A549 (cell line): Measurements from ENCODE around the gene ZNF219. TPM values are rescaled to one million over a fixed set of nuclear protein-coding genes. Genes with fewer than 3 reads are reported as not detected.

Source experiments
- ATAC-seq, 2 experiments: fragments of 200-7000 bp in 1 of 2; fragments of >200 bp in 1 of 2; cut with Nextera tagmentation in 1 of 2; cut with Tn5 transposase in 1 of 2; 3 replicates each; pipeline versions ENCODE4 v1.8.0 to v1.9.1; 2018 to 2020; ENCODE audit warnings: mild to moderate bottlenecking in 1 of 2, moderate library complexity in 1 of 2
- CTCF ChIA-PET: fragments of 300-600 bp; sonication (Branson Sonifier 250); formaldehyde crosslinking; extraction: SDS; loops from one replicate; lab custom pipeline; 2021; ENCODE audit warnings: antibody characterized with exemption, inconsistent platforms; lab: Yijun Ruan, JAX
- POLR2A ChIA-PET: fragments of 350-600 bp; formaldehyde crosslinking; extraction: SDS; loops from one replicate; lab custom pipeline; 2021; ENCODE audit warnings: antibody characterized with exemption, inconsistent platforms; lab: Yijun Ruan, JAX
- DNase-seq, 2 experiments: peaks; one replicate each; pipeline versions ENCODE4 v3.0.0 to v3.0.0-alpha.2; 2011 to 2016; ENCODE audit warnings: low read depth in 1 of 2, low spot score in 1 of 2
- FAIRE-seq: peaks from 2 replicates; lab custom pipeline; 2011; peaks lifted over from hg19 to GRCh38; lab: Jason Lieb, UNC
- H3K27ac ChIP-seq, 2 experiments: fragments of >200 bp; sonication (Bioruptor Twin); formaldehyde crosslinking; 3 replicates each; pipeline ENCODE4 v1.5.1; 2016 to 2017
- H3K4me1 ChIP-seq: fragments of >200 bp; sonication (Bioruptor Twin); formaldehyde crosslinking; 3 replicates; pipeline ENCODE4 v1.6.1; 2016
- H3K4me2 ChIP-seq: fragments of >200 bp; sonication (Bioruptor Twin); formaldehyde crosslinking; 3 replicates; pipeline ENCODE4 v1.6.1; 2016
- H3K4me3 ChIP-seq: fragments of >200 bp; sonication (Bioruptor Twin); formaldehyde crosslinking; 3 replicates; pipeline ENCODE4 v1.5.1; 2016
- H3K9me3 ChIP-seq: fragments of >200 bp; sonication (Bioruptor Twin); formaldehyde crosslinking; 3 replicates; pipeline ENCODE4 v1.6.1; 2016
- BHLHE40 ChIP-seq: IDR thresholded peaks from 2 replicates; pipeline ENCODE4 v1.6.1; 2012; ENCODE audit warnings: low read depth, low read length, inconsistent platforms
- CEBPB ChIP-seq, 2 experiments: fragments of >200 bp in 1 of 2; sonication (Bioruptor Twin) in 1 of 2; formaldehyde crosslinking in 1 of 2; IDR thresholded peaks; 2 replicates each; pipeline ENCODE4 v1.6.1; 2012 to 2016
- CHD4 ChIP-seq: fragments of 200-600 bp; sonication (generic); IDR thresholded peaks from 2 replicates; pipeline ENCODE4 v1.6.1; 2016; ENCODE audit warnings: antibody characterized with exemption, mild to moderate bottlenecking, borderline replicate concordance
- EHMT2 ChIP-seq: fragments of 200-600 bp; sonication (generic); IDR thresholded peaks from 2 replicates; pipeline ENCODE4 v1.6.1; 2016; ENCODE audit warnings: antibody characterized with exemption, low read depth, mild to moderate bottlenecking, moderate library complexity
- EP300 ChIP-seq, 2 experiments: fragments of >200 bp; sonication (Bioruptor Twin); formaldehyde crosslinking; IDR thresholded peaks; 2 replicates in 1 of 2; 3 replicates in 1 of 2; pipeline ENCODE4 v1.6.1; 2016 to 2017
- FOSL2 ChIP-seq, 2 experiments: fragments of 450-650 bp in 1 of 2; fragments of >200 bp in 1 of 2; sonication (Bioruptor Twin) in 1 of 2; formaldehyde crosslinking; IDR thresholded peaks; 2 replicates each; pipeline versions ENCODE4 v1.5.0 to v1.6.1; 2016 to 2020; ENCODE audit warnings: mild to moderate bottlenecking in 1 of 2, moderate library complexity in 1 of 2
- GATA3 ChIP-seq: IDR thresholded peaks from 2 replicates; pipeline ENCODE4 v1.6.1; 2012; ENCODE audit warnings: borderline replicate concordance
- HDAC2 ChIP-seq: fragments of 200-600 bp; sonication (generic); IDR thresholded peaks from 2 replicates; pipeline ENCODE4 v1.6.1; 2016
- HOXA7 ChIP-seq: fragments of 250-450 bp; sonication (Bioruptor Pico); IDR thresholded peaks from 2 replicates; pipeline ENCODE4 v1.5.0; 2020; ENCODE audit warnings: mild to moderate bottlenecking, moderate library complexity
- HOXB5 ChIP-seq: fragments of 250-450 bp; sonication (Bioruptor Pico); IDR thresholded peaks from 2 replicates; pipeline ENCODE4 v1.5.0; 2020; ENCODE audit warnings: mild to moderate bottlenecking, moderate library complexity
- JUN ChIP-seq, 2 experiments: fragments of >200 bp; sonication (Bioruptor Twin); formaldehyde crosslinking; IDR thresholded peaks; 2 replicates in 1 of 2; 3 replicates in 1 of 2; pipeline ENCODE4 v1.6.1; 2016 to 2017
- KDM1A ChIP-seq: fragments of 200-600 bp; sonication (generic); IDR thresholded peaks from 2 replicates; pipeline ENCODE4 v1.6.1; 2016; ENCODE audit warnings: low read depth, mild to moderate bottlenecking
- KDM5A ChIP-seq: fragments of 200-600 bp; sonication (generic); IDR thresholded peaks from 2 replicates; pipeline ENCODE4 v1.6.1; 2016; ENCODE audit warnings: antibody characterized with exemption, mild to moderate bottlenecking
- MAFK ChIP-seq: fragments of 450-650 bp; IDR thresholded peaks from 2 replicates; pipeline ENCODE4 v1.6.1; 2014; ENCODE audit not compliant: partially characterized antibody
- MYC ChIP-seq: IDR thresholded peaks from 2 replicates; pipeline ENCODE4 v1.6.1; 2012; ENCODE audit warnings: mild to moderate bottlenecking, inconsistent platforms, low read length, improper control_type of control experiment, borderline replicate concordance
- NPAS2 ChIP-seq: fragments of 250-450 bp; sonication (Bioruptor Pico); IDR thresholded peaks from 2 replicates; pipeline ENCODE4 v1.8.0; 2022; ENCODE audit warnings: mild to moderate bottlenecking, moderate library complexity, borderline replicate concordance
- NR3C1 ChIP-seq: fragments of >200 bp; sonication (Bioruptor Twin); formaldehyde crosslinking; IDR thresholded peaks from 3 replicates; pipeline ENCODE4 v1.6.1; 2017
- POLR2A ChIP-seq: IDR thresholded peaks from 2 replicates; pipeline ENCODE4 v1.6.1; 2012; ENCODE audit warnings: mild to moderate bottlenecking, low read length
- RCOR1 ChIP-seq: fragments of 150-350 bp; IDR thresholded peaks from 2 replicates; pipeline ENCODE4 v1.6.1; 2014; ENCODE audit warnings: antibody characterized with exemption, low read length, low read depth
- TP53 ChIP-seq: fragments of 250-450 bp; sonication (Bioruptor Pico); IDR thresholded peaks from 2 replicates; pipeline ENCODE4 v1.5.0; 2021; ENCODE audit warnings: mild to moderate bottlenecking, moderate library complexity
- ZC3H11A ChIP-seq: fragments of 450-650 bp; IDR thresholded peaks from 2 replicates; pipeline ENCODE4 v1.6.1; 2014; ENCODE audit warnings: antibody characterized with exemption, mild to moderate bottlenecking
- ZSCAN20 ChIP-seq: fragments of 250-450 bp; sonication (Bioruptor Pico); IDR thresholded peaks from 2 replicates; pipeline ENCODE4 v1.8.0; 2022; ENCODE audit warnings: mild to moderate bottlenecking, moderate library complexity
- WGBS: methylation state at CpG from one replicate; pipeline ENCODE4 v1.1.6; 2017; ENCODE audit errors: missing lambda C conversion rate; 5-methylcytosine and 5-hydroxymethylcytosine counted together
- polyA plus RNA-seq, 4 experiments: library from polyadenylated mRNA; depleted of rRNA in 3 of 4; stranded (reverse); fragments of >200 nt; fragmentation: RNase III in 1 of 4; extraction: RNeasy Plus Mini Kit Qiagen cat#74134 plus additional on column Dnase treatment in 1 of 4; gene quantifications; 2 replicates in 3 of 4; 3 replicates in 1 of 4; pipeline ENCODE4 v1.2.3, GENCODE V29; 2011 to 2017
- TF ChIP-seq, protein P1 (sequence below): fragments of 250-450 bp; sonication (Bioruptor Pico); IDR thresholded peaks from 2 replicates; pipeline ENCODE4 v1.5.0; 2021; ENCODE audit warnings: mild to moderate bottlenecking, moderate library complexity, borderline replicate concordance
- TF ChIP-seq, protein P2 (sequence below): fragments of >200 bp; sonication (Bioruptor Twin); formaldehyde crosslinking; IDR thresholded peaks from 3 replicates; pipeline ENCODE4 v1.6.1; 2016
- TF ChIP-seq, protein P3 (sequence below): IDR thresholded peaks from 2 replicates; pipeline ENCODE4 v1.6.1; 2012
- TF ChIP-seq, protein P4 (sequence below): fragments of 250-450 bp; sonication (Bioruptor Pico); IDR thresholded peaks from 2 replicates; pipeline ENCODE4 v1.5.0; 2020; ENCODE audit warnings: low read depth, mild to moderate bottlenecking, moderate library complexity

The ZNF219 gene
- polyA plus RNA-seq, 2 of the 4 experiments (the other 2 are of a cell fraction) = 17.3 to 31.0 TPM

GRCh38 chr14:21121122-21121521 is 22.7 kb upstream of the ZNF219 start:
- CTCF ChIA-PET = interaction anchor here (3.4 kb wide), 1 partner anchor 16 kb away, joined by 12 read pairs; no protein-coding TSS in a partner anchor
- no peaks in the 10 kb centered on the region for H3K9me3 ChIP-seq
- no peak overlapping the region for H3K4me3 ChIP-seq
- no peak overlapping the region for H3K4me2 ChIP-seq
- POLR2A ChIA-PET = no interaction called here
- DNase-seq (no peak), ATAC-seq (no peak), FAIRE-seq (no peak)
- TF ChIP-seq KDM5A (no peak), TP53 (CRISPR knock-in tag) (no peak), CEBPB (IDR thresholded peaks at IDR 0.05) (no peak), GATA3 (no peak), POLR2A (no peak), HOXB5 (CRISPR knock-in tag) (no peak), HOXA7 (CRISPR knock-in tag) (no peak), FOSL2 (IDR thresholded peaks at IDR 0.05) (no peak), FOSL2 (CRISPR knock-in tag; IDR thresholded peaks at IDR 0.05) (no peak), EHMT2 (no peak), MAFK (no peak), HDAC2 (no peak)
- TF ChIP-seq, protein P1, sequence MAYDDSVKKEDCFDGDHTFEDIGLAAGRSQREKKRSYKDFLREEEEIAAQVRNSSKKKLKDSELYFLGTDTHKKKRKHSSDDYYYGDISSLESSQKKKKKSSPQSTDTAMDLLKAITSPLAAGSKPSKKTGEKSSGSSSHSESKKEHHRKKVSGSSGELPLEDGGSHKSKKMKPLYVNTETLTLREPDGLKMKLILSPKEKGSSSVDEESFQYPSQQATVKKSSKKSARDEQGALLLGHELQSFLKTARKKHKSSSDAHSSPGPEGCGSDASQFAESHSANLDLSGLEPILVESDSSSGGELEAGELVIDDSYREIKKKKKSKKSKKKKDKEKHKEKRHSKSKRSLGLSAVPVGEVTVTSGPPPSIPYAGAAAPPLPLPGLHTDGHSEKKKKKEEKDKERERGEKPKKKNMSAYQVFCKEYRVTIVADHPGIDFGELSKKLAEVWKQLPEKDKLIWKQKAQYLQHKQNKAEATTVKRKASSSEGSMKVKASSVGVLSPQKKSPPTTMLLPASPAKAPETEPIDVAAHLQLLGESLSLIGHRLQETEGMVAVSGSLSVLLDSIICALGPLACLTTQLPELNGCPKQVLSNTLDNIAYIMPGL (CRISPR knock-in tag) = no peak
- 45% methylated on average over 1 of the region's 1 CpG for WGBS
- H3K4me1 ChIP-seq = no peaks in the 10 kb centered on the region
- H3K27ac ChIP-seq = no peak overlapping the region

DNA sequence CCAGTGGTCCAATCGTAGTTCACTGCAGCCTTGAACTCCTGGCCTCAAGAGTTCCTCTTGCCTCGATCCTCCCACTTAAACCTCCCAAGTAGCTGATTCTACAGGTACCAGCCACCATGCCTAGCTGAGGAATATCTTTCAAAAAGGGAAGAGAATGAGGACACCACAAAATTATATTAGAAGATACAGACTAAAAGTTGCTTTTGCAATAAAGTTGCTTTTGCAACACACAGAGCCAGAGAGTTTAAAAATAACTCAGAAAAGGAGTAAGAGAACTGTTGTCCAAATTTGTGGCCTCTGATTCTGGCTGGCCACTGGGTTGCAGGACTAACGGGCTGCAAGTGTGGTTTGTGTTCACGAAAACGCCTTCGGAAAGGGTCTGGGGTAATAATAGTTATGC is 22.2 kb upstream of the ZNF219 start:
- ChIA-PET POLR2A (no interaction called here), CTCF (interaction anchor here (1.0 to 3.4 kb wide), 2 partner anchors 16 kb away, joined by 4 to 12 read pairs; no protein-coding TSS in a partner anchor)
- H3K4me1 ChIP-seq = no peaks in the 10 kb centered on the region
- no peak overlapping the region for H3K4me3 ChIP-seq
- WGBS = 68% methylated on average over 6 of the region's 6 CpGs
- H3K27ac ChIP-seq = no peak overlapping the region
- no peak for FAIRE-seq
- no peak for DNase-seq
- H3K9me3 ChIP-seq = no peaks in the 10 kb centered on the region
- TF ChIP-seq TP53 (CRISPR knock-in tag) = no peak
- no peak for TF ChIP-seq KDM1A
- TF ChIP-seq, protein P2, sequence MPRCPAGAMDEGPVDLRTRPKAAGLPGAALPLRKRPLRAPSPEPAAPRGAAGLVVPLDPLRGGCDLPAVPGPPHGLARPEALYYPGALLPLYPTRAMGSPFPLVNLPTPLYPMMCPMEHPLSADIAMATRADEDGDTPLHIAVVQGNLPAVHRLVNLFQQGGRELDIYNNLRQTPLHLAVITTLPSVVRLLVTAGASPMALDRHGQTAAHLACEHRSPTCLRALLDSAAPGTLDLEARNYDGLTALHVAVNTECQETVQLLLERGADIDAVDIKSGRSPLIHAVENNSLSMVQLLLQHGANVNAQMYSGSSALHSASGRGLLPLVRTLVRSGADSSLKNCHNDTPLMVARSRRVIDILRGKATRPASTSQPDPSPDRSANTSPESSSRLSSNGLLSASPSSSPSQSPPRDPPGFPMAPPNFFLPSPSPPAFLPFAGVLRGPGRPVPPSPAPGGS = no peak
- TF ChIP-seq HDAC2 = no peak
- TF ChIP-seq, all 56 proteins: peak for 0
- H3K4me2 ChIP-seq = no peak overlapping the region
- ATAC-seq = no peak

- no peak for FAIRE-seq
- 80% methylated on average over 3 of the region's 3 CpGs for WGBS
- H3K4me3 ChIP-seq = no peak overlapping the region
- ChIA-PET POLR2A (no interaction called here), CTCF (interaction anchor here (1.1 to 3.4 kb wide), 2 partner anchors 14 to 26 kb away, joined by 3 to 12 read pairs; no protein-coding TSS in a partner anchor)
- no peak overlapping the region for H3K4me2 ChIP-seq
- no peak for DNase-seq
- H3K4me1 ChIP-seq = no peaks in the 10 kb centered on the region
- H3K9me3 ChIP-seq = no peaks in the 10 kb centered on the region
- no peak for ATAC-seq
- no peak overlapping the region for H3K27ac ChIP-seq
- TF ChIP-seq KDM5A (no peak), BHLHE40 (no peak), TP53 (CRISPR knock-in tag) (no peak), POLR2A (no peak), EP300 (IDR thresholded peaks at IDR 0.05) (no peak), KDM1A (no peak), MYC (no peak), HDAC2 (no peak), NPAS2 (CRISPR knock-in tag) (no peak), NR3C1 (no peak), RCOR1 (no peak), CHD4 (no peak), JUN (IDR thresholded peaks at IDR 0.05) (no peak), ZC3H11A (no peak), ZSCAN20 (no peak)
- TF ChIP-seq, protein P3, sequence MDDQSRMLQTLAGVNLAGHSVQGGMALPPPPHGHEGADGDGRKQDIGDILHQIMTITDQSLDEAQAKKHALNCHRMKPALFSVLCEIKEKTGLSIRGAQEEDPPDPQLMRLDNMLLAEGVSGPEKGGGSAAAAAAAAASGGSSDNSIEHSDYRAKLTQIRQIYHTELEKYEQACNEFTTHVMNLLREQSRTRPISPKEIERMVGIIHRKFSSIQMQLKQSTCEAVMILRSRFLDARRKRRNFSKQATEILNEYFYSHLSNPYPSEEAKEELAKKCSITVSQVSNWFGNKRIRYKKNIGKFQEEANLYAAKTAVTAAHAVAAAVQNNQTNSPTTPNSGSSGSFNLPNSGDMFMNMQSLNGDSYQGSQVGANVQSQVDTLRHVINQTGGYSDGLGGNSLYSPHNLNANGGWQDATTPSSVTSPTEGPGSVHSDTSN = no peak
- TF ChIP-seq, protein P1 (CRISPR knock-in tag) = no peak
- TF ChIP-seq, protein P4, sequence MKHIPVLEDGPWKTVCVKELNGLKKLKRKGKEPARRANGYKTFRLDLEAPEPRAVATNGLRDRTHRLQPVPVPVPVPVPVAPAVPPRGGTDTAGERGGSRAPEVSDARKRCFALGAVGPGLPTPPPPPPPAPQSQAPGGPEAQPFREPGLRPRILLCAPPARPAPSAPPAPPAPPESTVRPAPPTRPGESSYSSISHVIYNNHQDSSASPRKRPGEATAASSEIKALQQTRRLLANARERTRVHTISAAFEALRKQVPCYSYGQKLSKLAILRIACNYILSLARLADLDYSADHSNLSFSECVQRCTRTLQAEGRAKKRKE (CRISPR knock-in tag) = no peak
These were observed 20.5 kb upstream of the ZNF219 start for GRCh38 chr14:21118933-21119332.
